ENCODE measurements around the gene FOSL2.

The FOSL2 gene

GRCh38 chr2:28449488-28450395, 57.1 kb downstream of the FOSL2 start:
- peak in 1 of 2 donors; percentile 72 for DNase-seq (ENCODE audit: low read depth in 2 of 2)

DNA sequence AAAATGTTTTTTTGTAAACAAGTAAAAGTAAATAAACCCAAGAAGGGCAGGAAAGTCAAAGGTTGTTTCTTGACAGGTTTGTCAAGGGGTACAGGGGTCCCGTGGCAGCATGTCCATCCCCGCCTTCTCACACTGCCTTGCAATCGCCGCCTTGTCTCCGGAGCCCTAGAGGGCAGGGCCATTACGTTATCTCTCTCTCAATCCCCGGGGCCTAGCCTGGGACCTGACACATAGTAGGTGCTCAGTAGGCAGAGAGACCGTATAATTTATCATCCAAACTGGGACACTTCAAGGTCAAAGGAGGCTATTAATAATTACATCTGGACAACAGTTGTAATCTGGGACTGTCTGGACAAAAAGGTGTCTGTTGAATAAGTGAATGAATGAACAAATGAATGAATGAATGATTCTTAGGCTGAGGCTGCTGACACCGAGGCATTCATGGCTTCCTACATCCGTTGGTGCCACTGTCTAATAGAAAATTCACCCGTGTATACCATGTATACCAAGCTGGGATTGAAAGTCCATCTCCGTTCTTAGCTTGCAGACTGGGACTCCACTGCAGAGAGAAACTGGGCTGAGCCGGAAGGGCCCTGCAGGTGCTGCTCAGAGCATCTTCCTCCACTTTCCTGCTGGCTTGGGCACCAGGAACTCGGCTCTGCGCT, 58.4 kb downstream of the FOSL2 start:
- no peak for DNase-seq (ENCODE audit: low read depth in 2 of 2)

DNA sequence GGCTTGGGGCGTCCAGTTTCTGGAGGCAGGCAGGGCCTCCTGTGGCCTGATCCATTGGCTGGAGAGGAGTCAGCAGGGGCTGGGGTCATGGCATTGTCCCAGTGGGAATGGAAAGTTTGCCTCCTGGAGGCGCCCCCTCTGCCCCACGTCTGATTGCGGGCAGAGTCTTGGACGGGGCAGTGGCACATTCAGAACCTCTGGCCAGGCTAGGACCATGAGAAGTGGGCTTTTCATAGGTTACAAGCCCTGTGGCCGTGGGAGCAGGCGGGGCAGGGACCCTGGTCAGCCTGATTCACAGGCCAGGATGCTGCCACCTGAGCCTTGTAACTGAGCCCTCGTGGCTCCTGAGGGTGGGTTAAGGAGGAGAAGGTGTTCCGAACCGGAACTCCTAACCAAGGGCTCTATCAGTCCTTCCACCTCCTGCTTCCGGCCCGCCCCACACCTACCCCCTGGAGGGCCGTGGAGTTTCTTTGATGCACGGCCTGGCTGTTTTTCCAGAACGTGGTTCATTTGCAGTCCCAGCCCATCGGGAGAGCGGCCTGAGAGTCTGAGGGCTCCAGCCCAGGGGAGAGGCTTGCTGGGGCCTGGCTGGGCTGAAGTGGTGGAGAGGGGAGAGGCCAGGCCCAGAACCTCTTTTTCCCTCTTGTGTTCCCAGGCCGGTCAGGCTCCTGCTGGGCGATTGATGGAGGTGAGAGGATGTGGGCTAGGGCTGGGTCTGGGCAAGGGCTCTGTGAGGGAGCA, 59.3 kb downstream of the FOSL2 start:
- DNase-seq (ENCODE audit: low read depth in 2 of 2), result no peak

DNA sequence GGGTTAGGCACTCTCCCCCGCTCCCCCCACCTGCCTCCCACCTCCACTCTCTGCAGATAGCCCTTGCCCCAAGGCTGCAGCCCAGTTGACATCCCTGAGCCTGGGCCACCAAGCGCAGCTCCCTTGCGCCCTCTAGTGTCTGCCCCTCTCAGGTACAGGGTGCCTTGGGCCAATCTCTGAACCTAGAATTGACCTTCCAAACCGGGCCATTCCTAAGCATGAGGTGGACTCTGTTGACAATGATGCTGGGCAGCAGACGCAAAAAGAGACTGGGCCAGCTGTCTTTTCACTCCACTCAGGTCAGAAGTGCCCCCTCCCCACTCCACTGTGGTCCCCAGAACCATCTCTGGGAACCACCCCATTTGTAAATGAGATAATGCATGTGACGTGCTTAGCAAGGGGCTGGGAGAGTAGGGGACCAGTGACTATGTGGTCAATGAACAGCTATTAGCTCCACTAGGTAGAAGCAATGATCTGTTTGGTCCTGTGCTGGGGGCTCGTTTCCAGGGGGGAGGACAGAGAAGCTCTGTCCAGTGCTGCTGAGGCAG, 60.0 kb downstream of the FOSL2 start:
- DNase-seq (ENCODE audit: low read depth in 2 of 2), result peak; percentile 57 to 73

- DNase-seq (ENCODE audit: low read depth in 2 of 2), result no peak
Measured at GRCh38 chr2:28453396-28453795, 60.7 kb downstream of the FOSL2 start.

DNA sequence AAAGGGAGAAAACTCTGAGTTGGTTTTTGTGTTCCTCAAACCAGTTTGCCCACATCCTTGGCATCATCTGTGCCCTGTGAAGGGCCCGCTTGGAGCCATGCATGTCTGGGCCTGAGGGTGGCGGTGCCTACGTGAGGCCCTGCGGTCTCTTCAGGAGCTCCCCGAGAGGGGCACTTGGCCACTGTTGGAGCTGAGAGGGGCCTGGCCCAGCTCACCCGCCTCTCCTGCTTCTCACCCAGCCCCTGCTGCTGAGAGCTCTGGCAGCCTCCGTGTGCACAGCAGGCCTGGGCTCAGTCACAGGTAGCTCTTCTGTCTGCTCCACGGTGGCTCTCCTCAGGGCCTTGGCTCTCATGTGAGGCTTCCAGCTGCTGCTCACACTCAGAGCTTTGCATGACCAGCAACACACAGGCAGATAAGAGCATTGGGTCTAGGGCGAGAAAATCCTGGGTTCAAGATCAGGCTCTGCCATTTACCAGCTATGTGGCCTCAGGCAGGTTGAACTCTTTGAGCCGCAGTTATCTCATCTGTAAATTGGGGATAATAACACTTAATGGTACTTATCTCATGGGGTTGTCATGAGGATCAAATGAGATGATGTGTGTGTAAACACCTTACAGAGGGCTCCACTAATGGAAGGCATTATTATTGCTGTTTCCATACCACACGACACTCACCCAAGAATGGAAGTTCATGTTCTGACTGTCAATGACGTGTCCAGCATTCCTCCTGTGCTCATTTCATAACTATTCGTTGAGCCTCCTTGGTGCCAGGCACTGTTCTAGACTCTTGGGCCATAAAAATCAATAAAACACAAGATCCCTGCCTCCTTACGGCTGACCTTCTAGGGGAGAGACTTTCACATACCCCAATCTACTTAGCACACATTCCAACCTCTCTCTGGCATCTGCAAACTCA, 61.6 kb downstream of the FOSL2 start:
- no peak for DNase-seq (ENCODE audit: low read depth in 2 of 2)

GRCh38 chr2:28457237-28457636, 64.6 kb downstream of the FOSL2 start:
- DNase-seq (ENCODE audit: low read depth in 2 of 2), result no peak

DNA sequence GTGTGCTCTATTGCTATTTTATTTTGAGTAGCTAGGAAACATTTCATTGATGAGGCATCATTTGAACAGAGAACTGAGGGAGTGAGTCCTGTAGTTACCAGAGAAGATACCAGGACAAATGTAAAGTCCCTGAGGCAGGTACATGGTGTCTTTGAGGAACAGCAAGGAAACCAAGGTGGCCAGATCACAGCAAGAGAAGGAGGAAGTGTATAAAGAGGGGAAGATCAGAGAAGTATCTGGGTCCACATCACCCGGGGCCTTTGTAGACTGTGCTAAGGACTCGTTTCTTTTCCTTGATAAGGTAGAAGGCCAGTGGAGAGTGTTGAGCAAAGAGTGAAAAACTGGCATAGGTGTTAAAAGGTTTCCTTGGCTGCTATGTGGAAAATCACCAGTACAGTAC, 68.4 kb downstream of the FOSL2 start:
- DNase-seq (ENCODE audit: low read depth in 2 of 2), result no peak

- no peak for DNase-seq (ENCODE audit: low read depth in 2 of 2)
Measured at GRCh38 chr2:28462122-28462521, 69.5 kb downstream of the FOSL2 start.

GRCh38 chr2:28463211-28463816, 70.7 kb downstream of the FOSL2 start:
- no peak for DNase-seq (ENCODE audit: low read depth in 2 of 2)

- no peak for DNase-seq (ENCODE audit: low read depth in 2 of 2)
Measured at GRCh38 chr2:28463893-28464292, 71.2 kb downstream of the FOSL2 start.

DNA sequence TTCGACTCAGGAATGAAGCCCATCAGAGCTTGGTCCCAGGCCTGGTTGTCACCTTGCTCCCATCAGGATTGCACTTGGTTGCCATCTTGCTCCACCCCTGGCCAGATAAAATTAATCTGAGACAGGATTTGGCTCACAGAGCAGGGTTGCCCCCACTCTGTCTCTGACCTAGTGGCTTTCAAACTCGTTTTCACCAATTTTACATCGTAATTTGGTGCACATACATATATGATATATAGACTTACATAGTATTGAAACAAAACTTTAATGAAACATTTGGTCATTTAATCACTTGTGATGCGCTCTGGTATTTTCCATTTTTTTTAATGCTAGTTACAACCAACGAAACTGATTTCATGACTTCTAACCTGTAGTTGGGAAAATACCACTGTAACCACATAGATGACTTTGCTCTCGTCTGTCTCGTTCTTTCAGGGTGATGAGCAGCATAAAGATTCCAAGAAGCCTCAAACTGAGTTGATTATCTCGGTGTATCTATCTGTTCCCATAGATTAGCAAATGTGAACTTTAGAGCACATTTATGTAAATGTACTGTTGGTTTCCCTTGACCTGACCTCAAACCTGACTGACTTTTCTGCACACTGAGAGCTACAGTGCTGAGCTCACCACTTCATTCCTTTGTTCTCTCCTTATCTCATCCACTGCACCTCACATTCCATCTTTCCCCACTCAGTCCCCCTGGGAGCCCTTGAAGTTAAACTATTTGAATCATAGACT, 72.7 kb downstream of the FOSL2 start:
- DNase-seq (ENCODE audit: low read depth in 2 of 2), result no peak
